Measurements from ENCODE around the gene NEU2.

DNA sequence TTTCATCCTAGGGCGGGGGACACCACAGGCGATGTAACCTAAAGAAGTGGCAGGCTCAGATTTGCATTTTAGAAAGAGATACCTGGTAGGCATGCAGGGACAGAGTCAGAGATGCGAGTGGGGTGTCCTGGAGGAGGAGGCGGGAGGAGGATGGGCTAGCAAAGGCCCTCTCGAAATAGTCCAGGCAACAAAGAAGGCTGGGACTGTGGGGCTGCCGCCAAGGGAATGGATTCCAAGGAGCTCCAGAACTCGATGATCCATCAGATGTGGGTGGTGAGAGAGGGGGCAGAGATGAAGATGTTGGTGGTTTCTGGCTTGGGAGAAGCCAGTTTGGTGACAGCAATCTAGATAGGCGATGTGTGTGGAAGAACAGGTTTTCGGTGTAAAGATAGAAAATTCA lies 15.2 kb downstream of the NEU2 start:
- TF ChIP-seq, protein P1, sequence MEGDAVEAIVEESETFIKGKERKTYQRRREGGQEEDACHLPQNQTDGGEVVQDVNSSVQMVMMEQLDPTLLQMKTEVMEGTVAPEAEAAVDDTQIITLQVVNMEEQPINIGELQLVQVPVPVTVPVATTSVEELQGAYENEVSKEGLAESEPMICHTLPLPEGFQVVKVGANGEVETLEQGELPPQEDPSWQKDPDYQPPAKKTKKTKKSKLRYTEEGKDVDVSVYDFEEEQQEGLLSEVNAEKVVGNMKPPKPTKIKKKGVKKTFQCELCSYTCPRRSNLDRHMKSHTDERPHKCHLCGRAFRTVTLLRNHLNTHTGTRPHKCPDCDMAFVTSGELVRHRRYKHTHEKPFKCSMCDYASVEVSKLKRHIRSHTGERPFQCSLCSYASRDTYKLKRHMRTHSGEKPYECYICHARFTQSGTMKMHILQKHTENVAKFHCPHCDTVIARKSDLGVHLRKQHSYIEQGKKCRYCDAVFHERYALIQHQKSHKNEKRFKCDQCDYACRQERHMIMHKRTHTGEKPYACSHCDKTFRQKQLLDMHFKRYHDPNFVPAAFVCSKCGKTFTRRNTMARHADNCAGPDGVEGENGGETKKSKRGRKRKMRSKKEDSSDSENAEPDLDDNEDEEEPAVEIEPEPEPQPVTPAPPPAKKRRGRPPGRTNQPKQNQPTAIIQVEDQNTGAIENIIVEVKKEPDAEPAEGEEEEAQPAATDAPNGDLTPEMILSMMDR (IDR thresholded peaks at IDR 0.05) = no peak
- TF ChIP-seq POLR2A (IDR thresholded peaks at IDR 0.05) = no peak

All from heart left ventricle (tissue), 13 donors.